K562 (cell line): ENCODE results near the gene DAPK1. TPM values are rescaled to one million over a fixed set of nuclear protein-coding genes. Genes with fewer than 3 reads are reported as not detected.

Source experiments
- ATAC-seq: fragments of 200-7000 bp; cut with Tn5 transposase; 3 replicates; pipeline ENCODE4 v1.9.1; 2020; ENCODE audit warnings: moderate library complexity
- BruUV-seq: library from RNA; stranded (reverse); fragments of 400-500 nt; replicated peaks from 2 replicates; lab custom pipeline; 2021; lab: Mats Ljungman, UMichigan
- CTCF ChIA-PET: fragments of 300-600 bp; formaldehyde crosslinking; extraction: SDS; loops from one replicate; lab custom pipeline; 2021; ENCODE audit warnings: low intra/inter-chr PET ratio; lab: Yijun Ruan, JAX
- POLR2A ChIA-PET: fragments of 300-600, 350-650 bp; sonication (Branson Sonifier 250); formaldehyde crosslinking; extraction: SDS; loops from one replicate; lab custom pipeline; 2021; ENCODE audit warnings: antibody characterized with exemption, inconsistent platforms; lab: Yijun Ruan, JAX
- DNase-seq, 4 experiments: peaks; one replicate each; pipeline versions ENCODE4 v3.0.0 to v3.0.0-alpha.2; 2011 to 2018; ENCODE audit warnings: low spot score in 3 of 4, mixed read lengths in 3 of 4; ENCODE audit errors: extremely low read depth in 1 of 4
- FAIRE-seq: peaks from 2 replicates; lab custom pipeline; 2011; peaks lifted over from hg19 to GRCh38; lab: Jason Lieb, UNC
- H2AFZ ChIP-seq: 2 replicates; pipeline ENCODE4 v1.6.0; 2011; ENCODE audit warnings: low read depth, low read length, control low read depth, inconsistent platforms
- H3K27ac ChIP-seq: fragments of 200-600 bp; 3 replicates; pipeline ENCODE4 v1.8.0; 2011; ENCODE audit warnings: low read depth, mild to moderate bottlenecking, control low read depth, inconsistent platforms, low read length, moderate library complexity, mixed read lengths; ENCODE audit errors: extremely low read depth
- H3K27me3 ChIP-seq, 2 experiments: fragments of 300-600 bp in 1 of 2; 2 replicates in 1 of 2; 3 replicates in 1 of 2; pipeline versions ENCODE4 v1.6.0 to v1.8.0; 2011; ENCODE audit warnings: inconsistent platforms in 2 of 2, low read length in 2 of 2, mild to moderate bottlenecking in 1 of 2, mixed read lengths in 1 of 2, moderate library complexity in 1 of 2; ENCODE audit not compliant: control insufficient read depth in 2 of 2, insufficient read depth in 2 of 2
- H3K36me3 ChIP-seq: fragments of 300-600 bp; 3 replicates; pipeline ENCODE4 v1.8.0; 2011; ENCODE audit warnings: mild to moderate bottlenecking, low read length, inconsistent platforms; ENCODE audit not compliant: control insufficient read depth, insufficient read depth
- H3K4me1 ChIP-seq, 2 experiments: fragments of 200-600 bp in 1 of 2; replicated peaks in 1 of 2; 2 replicates in 1 of 2; 3 replicates in 1 of 2; pipeline versions ENCODE4 v1.5.1 to v1.8.0; 2011; ENCODE audit warnings: inconsistent platforms in 2 of 2, low read length in 2 of 2, mild to moderate bottlenecking in 1 of 2, mixed read lengths in 1 of 2, moderate library complexity in 1 of 2; ENCODE audit not compliant: control insufficient read depth in 2 of 2, insufficient read depth in 2 of 2
- H3K4me2 ChIP-seq: 2 replicates; pipeline ENCODE4 v1.6.1; 2011; ENCODE audit warnings: low read length, control low read depth, inconsistent platforms, mixed read lengths; ENCODE audit not compliant: insufficient read depth
- H3K4me3 ChIP-seq: fragments of 200-600 bp; sonication (generic), shearing (Covaris generic); 2 replicates; pipeline ENCODE4 v1.5.1; 2016; ENCODE audit warnings: control low read depth, inconsistent platforms
- H3K79me2 ChIP-seq: fragments of 200-600 bp; 3 replicates; pipeline ENCODE4 v1.8.0; 2011; ENCODE audit warnings: low read length, inconsistent platforms; ENCODE audit not compliant: control insufficient read depth, insufficient read depth
- H3K9ac ChIP-seq, 2 experiments: 2 replicates each; pipeline versions ENCODE4 v1.6.0 to v1.6.1; 2011; ENCODE audit warnings: low read depth in 2 of 2, low read length in 2 of 2, control low read depth in 1 of 2, inconsistent platforms in 1 of 2, mild to moderate bottlenecking in 1 of 2, mixed read lengths in 1 of 2; ENCODE audit not compliant: insufficient read depth in 1 of 2
- H3K9me1 ChIP-seq: one replicate; pipeline ENCODE4 v1.6.0; 2011; ENCODE audit warnings: inconsistent platforms, mild to moderate bottlenecking, low read length, moderate library complexity; ENCODE audit not compliant: control insufficient read depth, insufficient read depth
- H3K9me3 ChIP-seq: replicated peaks from 2 replicates; pipeline ENCODE4 v1.5.1; 2011; ENCODE audit warnings: low read depth, low read length, inconsistent platforms; ENCODE audit not compliant: control insufficient read depth, insufficient read depth
- H4K20me1 ChIP-seq: replicated peaks from 2 replicates; pipeline ENCODE4 v1.6.1; 2011; ENCODE audit warnings: low read length, inconsistent platforms, mixed read lengths; ENCODE audit not compliant: control insufficient read depth, insufficient read depth
- GTF2A2 ChIP-seq: IDR thresholded peaks from 2 replicates; pipeline ENCODE4 v1.6.1; 2016; ENCODE audit warnings: mild to moderate bottlenecking, missing genetic modification characterization, missing compliant biosample characterization
- MCM3 ChIP-seq: fragments of 450-650 bp; IDR thresholded peaks from 2 replicates; pipeline ENCODE4 v1.6.1; 2016
- NFIC ChIP-seq: fragments of 450-650 bp; IDR thresholded peaks from 2 replicates; pipeline ENCODE4 v1.6.1; 2017; ENCODE audit warnings: mild to moderate bottlenecking, inconsistent platforms
- SRF ChIP-seq, 2 experiments: fragments of 250-450, 450-650 bp in 1 of 2; sonication (Bioruptor Pico) in 1 of 2; sonication (generic) in 1 of 2; formaldehyde crosslinking; IDR thresholded peaks; 2 replicates each; pipeline versions ENCODE4 v1.5.0 to v1.5.1; 2020 to 2022; ENCODE audit warnings: mild to moderate bottlenecking in 1 of 2, missing genetic modification reagents in 1 of 2
- ZNF316 ChIP-seq: fragments of 450-650 bp; IDR thresholded peaks from 2 replicates; pipeline ENCODE4 v1.6.1; 2016
- WGBS: fragments of 100-300 bp; shearing (Covaris generic); methylation state at CpG from one replicate; pipeline ENCODE4 v1.1.6; 2016; ENCODE audit warnings: low coverage, mixed read lengths; ENCODE audit not compliant: insufficient coverage; ENCODE audit errors: missing lambda C conversion rate; 5-methylcytosine and 5-hydroxymethylcytosine counted together
- in situ Hi-C: fragments of 300-500 bp; cut with MboI; formaldehyde crosslinking; loops from 4 replicates; pipeline ENCODE4 v1.15.0; 2018; ENCODE audit warnings: inconsistent platforms, mixed read lengths
- intact Hi-C: fragments of 100-400 bp; cut with micrococcal nuclease; formaldehyde crosslinking; loops from 2 replicates; pipeline ENCODE4 v1.14.2; 2022
- polyA plus RNA-seq, 8 experiments: library from polyadenylated mRNA; depleted of rRNA in 4 of 8; stranded (reverse) in 5 of 8; unstranded in 3 of 8; fragments of >200 nt; fragmentation: Nextera tagmentation in 2 of 8; fragmentation: Illumina TruSeq in 1 of 8; extraction: Ambion mirVana in 2 of 8; extraction: Trizol in 1 of 8; gene quantifications; 2 replicates each; pipeline versions ENCODE4 v1.2.1 to v1.2.3, GENCODE V29; 2011 to 2014; ENCODE audit warnings: inconsistent platforms in 1 of 8, missing spikeins in 1 of 8
- total RNA-seq, 7 experiments: library from RNA; depleted of rRNA in 6 of 7; stranded (reverse); fragments of >200 nt in 6 of 7; fragmentation: Illumina TruSeq in 2 of 7; extraction: Trizol in 2 of 7; gene quantifications; 2 replicates each; pipeline versions ENCODE4 v1.2.1 to v1.2.3, GENCODE V29; 2011 to 2021; ENCODE audit warnings: low replicate concordance in 1 of 7

The DAPK1 gene
- total and polyA plus RNA-seq, 9 of the 15 experiments (the other 6 are each of a cell fraction or from before 2014, with no cell fraction given): 1.7 to 26.4 (median 15.8) TPM

GRCh38 chr9:87475463-87475862, 22.2 kb upstream of the DAPK1 start:
- POLR2A ChIA-PET: no interaction called here
- no peaks in the 10 kb centered on the region for H3K36me3 ChIP-seq
- H3K4me3 ChIP-seq: no peak overlapping the region
- H4K20me1 ChIP-seq: no peaks in the 10 kb centered on the region
- no peaks in the 10 kb centered on the region for H3K9me1 ChIP-seq
- H3K79me2 ChIP-seq: no peaks in the 10 kb centered on the region
- intact Hi-C loops (no loop called here), in situ Hi-C loops (no loop called here)
- CTCF ChIA-PET: no interaction called here
- TF ChIP-seq GTF2A2 (no peak), MCM3 (no peak), ZNF316 (peak; percentile 36)
- H2AFZ ChIP-seq: no peak overlapping the region
- no peak for ATAC-seq
- H3K9me3 ChIP-seq: no peaks in the 10 kb centered on the region
- no TSS peak for BruUV-seq
- 26% methylated on average over 2 of the region's 2 CpGs for WGBS
- no peak overlapping the region for H3K4me2 ChIP-seq
- H3K4me1 ChIP-seq: peaks cover 0 to 5% of the 10 kb centered on the region in 2 experiments; a peak in 3 of 5 replicates
- no peak for DNase-seq
- no peak overlapping the region for H3K9ac ChIP-seq
- no peaks in the 10 kb centered on the region for H3K27me3 ChIP-seq
- FAIRE-seq: no peak
- no peak overlapping the region for H3K27ac ChIP-seq

- Histone ChIP-seq H3K9me3 (no peaks in the 10 kb centered on the region), H3K79me2 (no peaks in the 10 kb centered on the region), H2AFZ (no peak overlapping the region), H4K20me1 (no peaks in the 10 kb centered on the region), H3K9me1 (no peaks in the 10 kb centered on the region), H3K36me3 (no peaks in the 10 kb centered on the region), H3K4me1 (peaks cover 0 to 4% of the 10 kb centered on the region in 2 experiments; a peak in 3 of 5 replicates), H3K27ac (no peak overlapping the region), H3K9ac (no peak overlapping the region), H3K4me3 (no peak overlapping the region), H3K4me2 (no peak overlapping the region), H3K27me3 (no peaks in the 10 kb centered on the region)
- ATAC-seq (no peak), FAIRE-seq (no peak), DNase-seq (no peak)
- intact Hi-C loops: no loop called here
- TF ChIP-seq NFIC (peak; percentile 52), SRF (CRISPR knock-in tag; IDR thresholded peaks at IDR 0.05) (no peak)
- in situ Hi-C loops: no loop called here
- 72% methylated on average over 6 of the region's 7 CpGs for WGBS
- POLR2A ChIA-PET: interaction anchor here (0.5 to 0.7 kb wide), 4 partner anchors 14 to 224 kb away, joined by 3 to 4 read pairs (median 3); no protein-coding TSS in a partner anchor
- no TSS peak for BruUV-seq
- CTCF ChIA-PET: no interaction called here
These were observed 19.3 kb upstream of the DAPK1 start for GRCh38 chr9:87478226-87478992.
